Upper lobe of left lung (tissue), 4 donors: ENCODE data around the gene TCEAL9.

ENCODE experiments used
- EP300 ChIP-seq, 4 donors: sonication (generic); formaldehyde crosslinking; IDR thresholded peaks; one replicate each; pipeline ENCODE4 v1.5.1; 2017; ENCODE audit warnings: antibody characterized with exemption in 4 of 4, control low read depth in 2 of 4
- POLR2A ChIP-seq, 4 donors: fragments of 450-650 bp; IDR thresholded peaks; one replicate each; pipeline ENCODE4 v1.5.1; 2016 to 2017; ENCODE audit warnings: antibody characterized with exemption in 4 of 4, mild to moderate bottlenecking in 2 of 4
- POLR2AphosphoS5 ChIP-seq, 2 donors: sonication (generic); formaldehyde crosslinking; IDR thresholded peaks; one replicate each; pipeline ENCODE4 v1.5.1; 2017; ENCODE audit warnings: antibody characterized with exemption in 2 of 2
- TF ChIP-seq, protein P1 (sequence below), 6 experiments: fragments of 450-650 bp in 4 of 6; fragments of 200-600 bp in 2 of 6; sonication (generic) in 2 of 6; IDR thresholded peaks; one replicate each; pipeline ENCODE4 v1.5.1; 2016 to 2019; ENCODE audit warnings: antibody characterized with exemption in 6 of 6

DNA sequence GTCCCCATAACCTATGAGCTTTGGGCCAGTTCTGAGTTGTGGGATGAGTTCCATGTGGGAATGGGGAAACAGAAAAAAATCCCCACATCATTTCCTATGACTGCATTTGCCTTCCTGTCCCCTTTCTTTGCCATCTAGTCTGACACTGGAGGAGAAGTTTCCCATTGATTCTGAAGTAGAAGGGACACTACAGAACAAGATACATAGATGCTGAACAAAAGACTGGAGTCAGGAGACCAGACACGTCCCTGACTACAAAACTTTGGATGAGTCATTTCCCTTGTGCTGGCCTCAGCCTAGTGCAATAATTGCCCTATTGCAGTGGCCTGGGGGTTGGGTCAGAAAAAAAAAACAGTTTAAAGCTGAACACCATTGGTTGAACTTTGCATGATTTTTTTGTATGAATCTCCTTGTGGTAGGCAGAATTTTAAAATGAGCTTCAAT, 42.1 kb downstream of the TCEAL9 start:
- TF ChIP-seq POLR2A (IDR thresholded peaks at IDR 0.05) (no peak), POLR2AphosphoS5 (IDR thresholded peaks at IDR 0.05) (no peak), EP300 (IDR thresholded peaks at IDR 0.05) (no peak)
- TF ChIP-seq, protein P1, sequence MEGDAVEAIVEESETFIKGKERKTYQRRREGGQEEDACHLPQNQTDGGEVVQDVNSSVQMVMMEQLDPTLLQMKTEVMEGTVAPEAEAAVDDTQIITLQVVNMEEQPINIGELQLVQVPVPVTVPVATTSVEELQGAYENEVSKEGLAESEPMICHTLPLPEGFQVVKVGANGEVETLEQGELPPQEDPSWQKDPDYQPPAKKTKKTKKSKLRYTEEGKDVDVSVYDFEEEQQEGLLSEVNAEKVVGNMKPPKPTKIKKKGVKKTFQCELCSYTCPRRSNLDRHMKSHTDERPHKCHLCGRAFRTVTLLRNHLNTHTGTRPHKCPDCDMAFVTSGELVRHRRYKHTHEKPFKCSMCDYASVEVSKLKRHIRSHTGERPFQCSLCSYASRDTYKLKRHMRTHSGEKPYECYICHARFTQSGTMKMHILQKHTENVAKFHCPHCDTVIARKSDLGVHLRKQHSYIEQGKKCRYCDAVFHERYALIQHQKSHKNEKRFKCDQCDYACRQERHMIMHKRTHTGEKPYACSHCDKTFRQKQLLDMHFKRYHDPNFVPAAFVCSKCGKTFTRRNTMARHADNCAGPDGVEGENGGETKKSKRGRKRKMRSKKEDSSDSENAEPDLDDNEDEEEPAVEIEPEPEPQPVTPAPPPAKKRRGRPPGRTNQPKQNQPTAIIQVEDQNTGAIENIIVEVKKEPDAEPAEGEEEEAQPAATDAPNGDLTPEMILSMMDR (IDR thresholded peaks at IDR 0.05) = no peak
